Measurements from ENCODE around the gene MEGF6.

DNA sequence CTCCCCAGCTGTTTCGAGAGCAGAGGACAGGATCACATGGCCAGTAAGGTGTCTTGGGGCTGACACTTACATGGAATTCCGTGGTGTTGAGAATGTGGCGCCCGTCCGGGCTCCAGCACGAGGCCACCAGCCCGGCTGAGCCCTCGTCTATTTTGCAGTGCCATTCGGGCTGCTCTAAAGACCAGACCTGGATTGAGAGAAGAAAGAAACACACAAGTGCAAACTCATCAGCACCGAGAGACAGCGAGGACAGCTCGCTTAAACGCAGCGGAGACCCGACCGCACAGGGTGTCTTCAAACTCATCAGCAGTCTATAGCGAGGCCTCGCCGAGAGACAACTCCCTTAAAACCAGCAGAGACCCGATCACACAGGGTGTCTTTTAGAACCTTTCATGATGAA is 35.3 kb upstream of the MEGF6 start:
- no peak for TF ChIP-seq EZH2 (IDR thresholded peaks at IDR 0.05; ENCODE audit: low read depth)
- TF ChIP-seq, protein P1, sequence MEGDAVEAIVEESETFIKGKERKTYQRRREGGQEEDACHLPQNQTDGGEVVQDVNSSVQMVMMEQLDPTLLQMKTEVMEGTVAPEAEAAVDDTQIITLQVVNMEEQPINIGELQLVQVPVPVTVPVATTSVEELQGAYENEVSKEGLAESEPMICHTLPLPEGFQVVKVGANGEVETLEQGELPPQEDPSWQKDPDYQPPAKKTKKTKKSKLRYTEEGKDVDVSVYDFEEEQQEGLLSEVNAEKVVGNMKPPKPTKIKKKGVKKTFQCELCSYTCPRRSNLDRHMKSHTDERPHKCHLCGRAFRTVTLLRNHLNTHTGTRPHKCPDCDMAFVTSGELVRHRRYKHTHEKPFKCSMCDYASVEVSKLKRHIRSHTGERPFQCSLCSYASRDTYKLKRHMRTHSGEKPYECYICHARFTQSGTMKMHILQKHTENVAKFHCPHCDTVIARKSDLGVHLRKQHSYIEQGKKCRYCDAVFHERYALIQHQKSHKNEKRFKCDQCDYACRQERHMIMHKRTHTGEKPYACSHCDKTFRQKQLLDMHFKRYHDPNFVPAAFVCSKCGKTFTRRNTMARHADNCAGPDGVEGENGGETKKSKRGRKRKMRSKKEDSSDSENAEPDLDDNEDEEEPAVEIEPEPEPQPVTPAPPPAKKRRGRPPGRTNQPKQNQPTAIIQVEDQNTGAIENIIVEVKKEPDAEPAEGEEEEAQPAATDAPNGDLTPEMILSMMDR (conservative IDR thresholded peaks at IDR 0.05) = no peak

Data from PC-9 (cell line).